Omental fat pad (tissue), 4 donors: ENCODE measurements around the gene PADI2. TPM values are rescaled to one million over a fixed set of nuclear protein-coding genes. Genes with fewer than 3 reads are reported as not detected.
"Not testable (repeated sequence)": the region's sequence is repeated elsewhere in the genome, so short reads cannot be mapped to it uniquely, and the experiment has no call there.

Experiments used
- ATAC-seq: fragments of 150-250 bp; one replicate; pipeline ENCODE4 v1.9.1; 2016; ENCODE audit warnings: mild to moderate bottlenecking, moderate library complexity; ENCODE audit not compliant: low FRiP score
- DNase-seq: peaks from one replicate; pipeline ENCODE4 v3.0.0-alpha.2; 2019; ENCODE audit warnings: low spot score
- CTCF ChIP-seq, 3 donors: fragments of 450-650 bp; IDR thresholded peaks; one replicate each; pipeline ENCODE4 v1.5.1; 2016 to 2017; ENCODE audit warnings: antibody characterized with exemption in 3 of 3, mild to moderate bottlenecking in 3 of 3, moderate library complexity in 2 of 3
- total RNA-seq, 4 donors: library from RNA; depleted of rRNA; stranded (reverse); fragments of >200 nt; gene quantifications; one replicate each; pipeline ENCODE4 v1.1.0, GENCODE V29; 2016

PADI2 gene
- total RNA-seq, 4 donors from 2014 or later, result 0.37 to 19.9 (median 1.6) TPM

- DNase-seq (no peak), ATAC-seq (no peak)
- TF ChIP-seq CTCF (IDR thresholded peaks at IDR 0.05), result no peak
Observed at GRCh38 chr1:17069452-17070162, 49.6 kb downstream of the PADI2 start.

- ATAC-seq (no peak), DNase-seq (no peak)
- no peak for TF ChIP-seq CTCF (IDR thresholded peaks at IDR 0.05)
Observed at GRCh38 chr1:17068789-17069188, 50.5 kb downstream of the PADI2 start.

GRCh38 chr1:17067465-17068240 is 51.6 kb downstream of the PADI2 start:
- no peak for ATAC-seq
- no peak for TF ChIP-seq CTCF (IDR thresholded peaks at IDR 0.05)
- no peak for DNase-seq

GRCh38 chr1:17067069-17067426 is 52.2 kb downstream of the PADI2 start:
- ATAC-seq, result no peak
- no peak for DNase-seq
- TF ChIP-seq CTCF (IDR thresholded peaks at IDR 0.05), result no peak

GRCh38 chr1:17066361-17067068 is 52.7 kb downstream of the PADI2 start:
- ATAC-seq, result no peak
- TF ChIP-seq CTCF (IDR thresholded peaks at IDR 0.05), result no peak
- no peak for DNase-seq

- no peak for TF ChIP-seq CTCF (IDR thresholded peaks at IDR 0.05)
- ATAC-seq (no peak), DNase-seq (no peak)
Observed at GRCh38 chr1:17065666-17066065, 53.6 kb downstream of the PADI2 start.

- ATAC-seq, DNase-seq: not testable (repeated sequence)
Observed at GRCh38 chr1:17062751-17063150, 56.5 kb downstream of the PADI2 start.
